ENCODE data around the gene TUBB1. TPM values are rescaled to one million over a fixed set of nuclear protein-coding genes. Genes with fewer than 3 reads are reported as not detected.
"Not testable (repeated sequence)": the region's sequence is repeated elsewhere in the genome, so short reads cannot be mapped to it uniquely, and the experiment has no call there.

The TUBB1 gene
- total RNA-seq, 1 experiment from 2014 or later: not detected

GRCh38 chr20:58978351-58979190 is 40.7 kb upstream of the TUBB1 start:
- Histone ChIP-seq H3K4me2 (ENCODE audit: low read depth, low read length, poor library complexity, severe bottlenecking) (peak overlapping the region; percentile 51), H4K20me1 (ENCODE audit: insufficient read depth, low read depth, low read length) (no peaks in the 10 kb centered on the region), H3K79me2 (ENCODE audit: low read length) (peaks cover 20% of the 10 kb centered on the region), H3K27me3 (ENCODE audit: low read length) (no peaks in the 10 kb centered on the region), H3K27ac (ENCODE audit: low read length) (no peak overlapping the region), H3K4me1 (ENCODE audit: low read length) (peaks cover 38% of the 10 kb centered on the region), H3K36me3 (ENCODE audit: insufficient read depth, low read length) (no peaks in the 10 kb centered on the region), H3K9me2 (replicated peaks; ENCODE audit: insufficient read depth, low read length) (no peaks in the 10 kb centered on the region), H3K9me3 (ENCODE audit: low read length) (no peaks in the 10 kb centered on the region), H3K9ac (ENCODE audit: low read length) (peak overlapping the region; percentile 43), H2AFZ (ENCODE audit: low read length) (peak overlapping the region; percentile 72), H3K4me3 (ENCODE audit: low read length) (no peak overlapping the region; the same call in 1 of the 2 replicates)
- DNase-seq: peak; percentile 57

- no peaks in the 10 kb centered on the region for H3K9me2 ChIP-seq (replicated peaks; ENCODE audit: insufficient read depth, low read length)
- H3K79me2 ChIP-seq (ENCODE audit: low read length): peaks cover 44% of the 10 kb centered on the region
- no peaks in the 10 kb centered on the region for H3K27me3 ChIP-seq (ENCODE audit: low read length)
- H3K27ac ChIP-seq (ENCODE audit: low read length): peak within 1 kb of the TSS; percentile 64
- H3K9ac ChIP-seq (ENCODE audit: low read length): peak within 1 kb of the TSS; percentile 93
- H3K9me3 ChIP-seq (ENCODE audit: low read length): no peaks in the 10 kb centered on the region
- peak within 1 kb of the TSS; percentile 74 for H3K4me3 ChIP-seq (ENCODE audit: low read length)
- H4K20me1 ChIP-seq (ENCODE audit: insufficient read depth, low read depth, low read length): no peaks in the 10 kb centered on the region
- peak within 1 kb of the TSS; percentile 73 for H3K4me2 ChIP-seq (ENCODE audit: low read depth, low read length, poor library complexity, severe bottlenecking)
- peaks cover 43% of the 10 kb centered on the region for H3K4me1 ChIP-seq (ENCODE audit: low read length)
- H2AFZ ChIP-seq (ENCODE audit: low read length): peak within 1 kb of the TSS; percentile 35; the same call in 1 of the 2 replicates
- peaks cover 4% of the 10 kb centered on the region; the same call in 1 of the 2 replicates for H3K36me3 ChIP-seq (ENCODE audit: insufficient read depth, low read length)
- peak; percentile 95 for DNase-seq
These were observed 38.3 kb upstream of the TUBB1 start, which contains the start of gene NELFCD for GRCh38 chr20:58980711-58981627. Gene NELFCD, plus strand, starts transcription at chr20:58981256. Its CDS starts 54 bp downstream, at chr20:58981310.

GRCh38 chr20:58981628-58982364 is 37.4 kb upstream of the TUBB1 start:
- DNase-seq: no peak
- peak overlapping the region; percentile 74 for H3K4me3 ChIP-seq (ENCODE audit: low read length)
- no peaks in the 10 kb centered on the region for H3K9me3 ChIP-seq (ENCODE audit: low read length)
- peak overlapping the region; percentile 23; the same call in 1 of the 2 replicates for H2AFZ ChIP-seq (ENCODE audit: low read length)
- H3K9me2 ChIP-seq (replicated peaks; ENCODE audit: insufficient read depth, low read length): no peaks in the 10 kb centered on the region
- H4K20me1 ChIP-seq (ENCODE audit: insufficient read depth, low read depth, low read length): no peaks in the 10 kb centered on the region
- H3K4me1 ChIP-seq (ENCODE audit: low read length): peaks cover 43% of the 10 kb centered on the region
- peak overlapping the region; percentile 73 for H3K4me2 ChIP-seq (ENCODE audit: low read depth, low read length, poor library complexity, severe bottlenecking)
- peak overlapping the region; percentile 64 for H3K27ac ChIP-seq (ENCODE audit: low read length)
- H3K27me3 ChIP-seq (ENCODE audit: low read length): no peaks in the 10 kb centered on the region
- H3K79me2 ChIP-seq (ENCODE audit: low read length): peaks cover 47% of the 10 kb centered on the region
- peaks cover 8% of the 10 kb centered on the region; the same call in 1 of the 2 replicates for H3K36me3 ChIP-seq (ENCODE audit: insufficient read depth, low read length)
- H3K9ac ChIP-seq (ENCODE audit: low read length): peak overlapping the region; percentile 93

- Histone ChIP-seq H3K9ac (ENCODE audit: low read length) (peak overlapping the region; percentile 93; the same call in 1 of the 2 replicates), H3K79me2 (ENCODE audit: low read length) (peaks cover 49% of the 10 kb centered on the region), H3K4me3 (ENCODE audit: low read length) (peak overlapping the region; percentile 74)
These were observed 36.7 kb upstream of the TUBB1 start for GRCh38 chr20:58982406-58983114.

GRCh38 chr20:58983115-58983468 is 36.1 kb upstream of the TUBB1 start:
- Histone ChIP-seq H3K79me2 (ENCODE audit: low read length) (peaks cover 49% of the 10 kb centered on the region), H3K4me1 (ENCODE audit: low read length) (peaks cover 41% of the 10 kb centered on the region), H3K36me3 (ENCODE audit: insufficient read depth, low read length) (peaks cover 14% of the 10 kb centered on the region; the same call in 1 of the 2 replicates), H3K4me2 (ENCODE audit: low read depth, low read length, poor library complexity, severe bottlenecking) (peak overlapping the region; percentile 73)
- H4K20me1 ChIP-seq (ENCODE audit: insufficient read depth, low read depth, low read length); H3K27ac ChIP-seq (ENCODE audit: low read length); H2AFZ ChIP-seq (ENCODE audit: low read length); H3K9ac ChIP-seq (ENCODE audit: low read length); H3K4me3 ChIP-seq (ENCODE audit: low read length); H3K9me3 ChIP-seq (ENCODE audit: low read length); DNase-seq; H3K9me2 ChIP-seq (replicated peaks; ENCODE audit: insufficient read depth, low read length); H3K27me3 ChIP-seq (ENCODE audit: low read length): not testable (repeated sequence)

More at GRCh38 chr20:58982406-58983114, 36.7 kb upstream of the TUBB1 start:
- Histone ChIP-seq H3K4me2 (ENCODE audit: low read depth, low read length, poor library complexity, severe bottlenecking) (peak overlapping the region; percentile 73), H3K36me3 (ENCODE audit: insufficient read depth, low read length) (peaks cover 14% of the 10 kb centered on the region; the same call in 1 of the 2 replicates), H3K4me1 (ENCODE audit: low read length) (peaks cover 43% of the 10 kb centered on the region), H3K9me2 (replicated peaks; ENCODE audit: insufficient read depth, low read length) (no peaks in the 10 kb centered on the region), H3K27ac (ENCODE audit: low read length) (no peak overlapping the region), H4K20me1 (ENCODE audit: insufficient read depth, low read depth, low read length) (no peaks in the 10 kb centered on the region), H2AFZ (ENCODE audit: low read length) (no peak overlapping the region), H3K9me3 (ENCODE audit: low read length) (no peaks in the 10 kb centered on the region), H3K27me3 (ENCODE audit: low read length) (no peaks in the 10 kb centered on the region)
- no peak for DNase-seq

GRCh38 chr20:58984691-58985090 is 34.5 kb upstream of the TUBB1 start:
- Histone ChIP-seq H3K4me3 (ENCODE audit: low read length) (no peak overlapping the region), H3K36me3 (ENCODE audit: insufficient read depth, low read length) (peaks cover 20% of the 10 kb centered on the region; the same call in 1 of the 2 replicates), H3K9me2 (replicated peaks; ENCODE audit: insufficient read depth, low read length) (no peaks in the 10 kb centered on the region), H3K27ac (ENCODE audit: low read length) (peak overlapping the region; percentile 46), H3K27me3 (ENCODE audit: low read length) (no peaks in the 10 kb centered on the region), H3K9me3 (ENCODE audit: low read length) (no peaks in the 10 kb centered on the region), H4K20me1 (ENCODE audit: insufficient read depth, low read depth, low read length) (no peaks in the 10 kb centered on the region), H3K4me2 (ENCODE audit: low read depth, low read length, poor library complexity, severe bottlenecking) (peak overlapping the region; percentile 52), H2AFZ (ENCODE audit: low read length) (no peak overlapping the region), H3K9ac (ENCODE audit: low read length) (peak overlapping the region; percentile 48; the same call in 1 of the 2 replicates), H3K79me2 (ENCODE audit: low read length) (peaks cover 49% of the 10 kb centered on the region), H3K4me1 (ENCODE audit: low read length) (peaks cover 28% of the 10 kb centered on the region)
- DNase-seq: no peak

- Histone ChIP-seq H4K20me1 (ENCODE audit: insufficient read depth, low read depth, low read length) (no peaks in the 10 kb centered on the region), H3K79me2 (ENCODE audit: low read length) (peaks cover 49% of the 10 kb centered on the region)
- no peak for DNase-seq
These were observed 33.6 kb upstream of the TUBB1 start for GRCh38 chr20:58985656-58986055.

More at GRCh38 chr20:58985656-58986055, 33.6 kb upstream of the TUBB1 start:
- no peaks in the 10 kb centered on the region for H3K9me2 ChIP-seq (replicated peaks; ENCODE audit: insufficient read depth, low read length)
- no peak overlapping the region for H3K4me3 ChIP-seq (ENCODE audit: low read length)
- no peaks in the 10 kb centered on the region for H3K27me3 ChIP-seq (ENCODE audit: low read length)
- H3K4me1 ChIP-seq (ENCODE audit: low read length): peaks cover 27% of the 10 kb centered on the region
- no peak overlapping the region for H2AFZ ChIP-seq (ENCODE audit: low read length)
- no peak overlapping the region for H3K9ac ChIP-seq (ENCODE audit: low read length)
- H3K27ac ChIP-seq (ENCODE audit: low read length): no peak overlapping the region
- H3K9me3 ChIP-seq (ENCODE audit: low read length): no peaks in the 10 kb centered on the region
- H3K4me2 ChIP-seq (ENCODE audit: low read depth, low read length, poor library complexity, severe bottlenecking): no peak overlapping the region
- H3K36me3 ChIP-seq (ENCODE audit: insufficient read depth, low read length): peaks cover 20% of the 10 kb centered on the region; the same call in 1 of the 2 replicates
